CD14-positive monocyte (primary cell): ENCODE results near the gene NASP. TPM values are rescaled to one million over a fixed set of nuclear protein-coding genes. Genes with fewer than 3 reads are reported as not detected.

Experiments
- DNase-seq, 3 donors: peaks; one replicate each; pipeline ENCODE4 v3.0.0-alpha.2; 2011 to 2022
- H2AFZ ChIP-seq: 2 replicates; pipeline ENCODE4 v1.6.0; 2012; ENCODE audit warnings: mild to moderate bottlenecking, low read depth, low read length, inconsistent platforms; ENCODE audit not compliant: insufficient read depth, poor library complexity, severe bottlenecking
- H3K27ac ChIP-seq, 2 donors: 1 replicate in 1 of 2; 2 replicates in 1 of 2; pipeline ENCODE4 v1.5.1; 2012 to 2013; ENCODE audit warnings: low read length in 2 of 2, control low read depth in 1 of 2, inconsistent platforms in 1 of 2, low read depth in 1 of 2, mild to moderate bottlenecking in 1 of 2
- H3K27me3 ChIP-seq, 2 donors: one replicate each; pipeline versions ENCODE4 v1.6.0 to v1.6.1; 2011 to 2013; ENCODE audit warnings: low read length in 2 of 2; ENCODE audit not compliant: control insufficient read depth in 2 of 2, insufficient read depth in 2 of 2
- H3K36me3 ChIP-seq, 2 donors: replicated peaks in 1 of 2; 1 replicate in 1 of 2; 2 replicates in 1 of 2; pipeline versions ENCODE4 v1.5.1 to v1.6.1; 2012 to 2013; ENCODE audit warnings: low read length in 2 of 2, control low read depth in 1 of 2, inconsistent platforms in 1 of 2, mild to moderate bottlenecking in 1 of 2; ENCODE audit not compliant: insufficient read depth in 2 of 2, control insufficient read depth in 1 of 2
- H3K4me1 ChIP-seq, 2 donors: 1 replicate in 1 of 2; 2 replicates in 1 of 2; pipeline versions ENCODE4 v1.5.1 to v1.6.1; 2012 to 2013; ENCODE audit warnings: low read length in 2 of 2, control low read depth in 1 of 2, inconsistent platforms in 1 of 2, mild to moderate bottlenecking in 1 of 2, moderate library complexity in 1 of 2; ENCODE audit not compliant: insufficient read depth in 2 of 2, control insufficient read depth in 1 of 2
- H3K4me2 ChIP-seq: replicated peaks from 2 replicates; pipeline ENCODE3; 2012; ENCODE audit warnings: low read length, moderate library complexity, mild to moderate bottlenecking; ENCODE audit not compliant: poor library complexity, severe bottlenecking; ENCODE audit errors: extremely low read depth
- H3K4me3 ChIP-seq, 3 experiments: fragments of 200-600 bp in 1 of 3; sonication (generic) in 1 of 3; replicated peaks in 1 of 3; 1 replicate in 2 of 3; 2 replicates in 1 of 3; pipeline ENCODE4 v1.5.1; 2011 to 2013; ENCODE audit warnings: low read length in 3 of 3, mild to moderate bottlenecking in 3 of 3, control low read depth in 2 of 3, low read depth in 2 of 3, inconsistent platforms in 1 of 3, moderate library complexity in 1 of 3
- H3K79me2 ChIP-seq: 2 replicates; pipeline ENCODE4 v1.6.0; 2012; ENCODE audit warnings: mild to moderate bottlenecking, control low read depth, inconsistent platforms, low read length, moderate library complexity; ENCODE audit not compliant: insufficient read depth
- H3K9ac ChIP-seq: 2 replicates; pipeline ENCODE4 v1.6.0; 2017; ENCODE audit warnings: low read length, mild to moderate bottlenecking; ENCODE audit not compliant: insufficient read depth, poor library complexity, severe bottlenecking
- H3K9me3 ChIP-seq, 2 donors: replicated peaks in 1 of 2; 1 replicate in 1 of 2; 2 replicates in 1 of 2; pipeline versions ENCODE4 v1.5.1 to v1.6.1; 2012 to 2013; ENCODE audit warnings: low read length in 2 of 2, control low read depth in 1 of 2; ENCODE audit not compliant: control insufficient read depth in 1 of 2, insufficient read depth in 1 of 2
- H4K20me1 ChIP-seq: 2 replicates; pipeline ENCODE4 v1.6.0; 2012; ENCODE audit warnings: mild to moderate bottlenecking, low read length, control low read depth, moderate library complexity; ENCODE audit not compliant: insufficient read depth
- H3K27ac Mint-ChIP-seq, 7 donors: one replicate each; pipeline ENCODE4 v1.8.0; 2020; ENCODE audit warnings: mild to moderate bottlenecking in 7 of 7, mixed read lengths in 7 of 7, moderate library complexity in 6 of 7, inconsistent platforms in 2 of 7
- H3K27me3 Mint-ChIP-seq, 3 donors: one replicate each; pipeline ENCODE4 v1.8.0; 2021 to 2022; ENCODE audit warnings: low read depth in 3 of 3, mild to moderate bottlenecking in 3 of 3, mixed read lengths in 3 of 3, moderate library complexity in 3 of 3, inconsistent platforms in 1 of 3
- H3K36me3 Mint-ChIP-seq, 2 donors: one replicate each; pipeline ENCODE4 v1.8.0; 2020; ENCODE audit warnings: mixed read lengths in 2 of 2, inconsistent platforms in 1 of 2, mild to moderate bottlenecking in 1 of 2
- H3K4me1 Mint-ChIP-seq: one replicate; pipeline ENCODE4 v1.8.0; 2020; ENCODE audit warnings: mild to moderate bottlenecking, mixed read lengths
- H3K4me3 Mint-ChIP-seq, 2 donors: one replicate each; pipeline ENCODE4 v1.8.0; 2020; ENCODE audit warnings: mild to moderate bottlenecking in 2 of 2, mixed read lengths in 2 of 2, moderate library complexity in 1 of 2
- H3K9me3 Mint-ChIP-seq, 7 donors: one replicate each; pipeline ENCODE4 v1.8.0; 2020 to 2022; ENCODE audit warnings: mixed read lengths in 7 of 7, mild to moderate bottlenecking in 6 of 7, moderate library complexity in 6 of 7, inconsistent platforms in 2 of 7
- CTCF ChIP-seq: fragments of 200-600 bp; IDR thresholded peaks from one replicate; pipeline ENCODE4 v1.8.0; 2022; ENCODE audit warnings: antibody characterized with exemption, mild to moderate bottlenecking
- WGBS: methylation state at CpG from one replicate; pipeline ENCODE4 v1.1.5; 2013; ENCODE audit warnings: missing lambda C conversion rate; ENCODE audit not compliant: insufficient coverage; 5-methylcytosine and 5-hydroxymethylcytosine counted together
- intact Hi-C, 2 donors: fragments of 100-400 bp; cut with micrococcal nuclease; formaldehyde crosslinking; loops; one replicate each; pipeline versions ENCODE4 v1.15.0 to v1.15.1; 2023
- polyA plus RNA-seq, 3 donors: library from polyadenylated mRNA; depleted of rRNA in 1 of 3; unstranded in 2 of 3; stranded (reverse) in 1 of 3; fragments of 300-500 nt in 2 of 3; fragments of >200 nt in 1 of 3; fragmentation: Illumina TruSeq in 2 of 3; gene quantifications; 1 replicate in 2 of 3; 2 replicates in 1 of 3; pipeline ENCODE4 v1.2.3, GENCODE V29; 2012 to 2021

NASP gene
- polyA plus RNA-seq, 3 donors: 24.4 to 44.6 (median 27.5) TPM

DNA sequence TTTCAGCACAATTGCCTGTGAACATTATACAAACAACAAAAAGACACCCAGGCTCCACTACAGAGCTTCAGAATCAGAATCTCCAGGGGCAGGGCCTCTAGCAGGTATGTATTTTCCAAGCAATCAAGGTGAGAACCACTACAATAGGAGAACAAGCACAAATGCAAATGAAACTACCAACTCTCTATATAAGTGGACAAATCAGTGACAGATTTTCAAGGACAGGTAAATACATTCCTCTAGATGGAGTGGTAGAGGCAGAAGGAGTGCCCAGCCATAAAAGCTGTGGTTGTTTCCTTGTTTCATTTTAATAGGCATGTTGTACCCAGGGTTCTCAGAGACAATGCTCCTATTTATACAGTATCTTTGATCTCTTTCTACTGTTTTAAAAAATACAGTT, 60.1 kb downstream of the NASP start:
- Histone ChIP-seq H4K20me1 (peaks cover 84% of the 10 kb centered on the region), H2AFZ (no peak overlapping the region), H3K4me2 (no peak overlapping the region), H3K4me1 (peaks cover 7 to 8% of the 10 kb centered on the region in 2 donors), H3K27me3 (no peaks in the 10 kb centered on the region), H3K4me3 (no peak overlapping the region), H3K79me2 (peaks cover 46% of the 10 kb centered on the region), H3K9me3 (no peaks in the 10 kb centered on the region), H3K27ac (peak overlapping the region in 1 of 2 donors; percentile 1), H3K9ac (no peak overlapping the region), H3K36me3 (peaks cover 42 to 82% of the 10 kb centered on the region in 2 donors)
- H3K4me1 Mint-ChIP-seq: peaks cover 13% of the 10 kb centered on the region
- no peaks in the 10 kb centered on the region for H3K27me3 Mint-ChIP-seq
- no peak for TF ChIP-seq CTCF
- intact Hi-C loops: no loop called here
- peaks cover 44 to 45% of the 10 kb centered on the region in 2 donors for H3K36me3 Mint-ChIP-seq
- no peak for DNase-seq
- no peaks in the 10 kb centered on the region for H3K9me3 Mint-ChIP-seq
- no peak overlapping the region for H3K4me3 Mint-ChIP-seq
- H3K27ac Mint-ChIP-seq: peak overlapping the region in 1 of 7 donors; percentile 26

DNA sequence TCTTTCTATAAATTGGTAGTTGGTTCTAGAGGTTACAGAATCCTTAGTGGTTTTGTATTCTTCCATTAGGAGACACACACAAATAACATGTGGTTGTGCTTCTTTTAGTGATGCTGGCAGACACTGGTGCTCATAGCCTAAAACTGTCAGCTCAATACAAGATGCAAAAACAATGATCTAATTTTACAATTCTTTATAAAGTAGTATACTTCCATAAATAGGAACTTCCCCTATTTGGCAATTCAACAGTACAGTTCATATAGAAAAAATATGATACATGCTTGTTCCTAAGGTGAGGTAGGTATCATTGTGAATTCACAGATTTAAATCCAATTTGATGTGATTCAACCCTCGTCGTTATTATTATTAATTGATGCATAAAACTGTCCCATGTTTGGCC, 60.8 kb downstream of the NASP start:
- H3K4me2 ChIP-seq: no peak overlapping the region
- peaks cover 86% of the 10 kb centered on the region for H4K20me1 ChIP-seq
- no peak overlapping the region for H3K9ac ChIP-seq
- H3K27ac ChIP-seq: peak overlapping the region in 1 of 2 donors; percentile 37
- no CpG with 5 or more reads among the region's 2 CpGs for WGBS
- H2AFZ ChIP-seq: no peak overlapping the region
- peaks cover 7 to 8% of the 10 kb centered on the region in 2 donors for H3K4me1 ChIP-seq
- no peak for DNase-seq
- no peak for TF ChIP-seq CTCF
- Mint-ChIP-seq H3K27me3 (no peaks in the 10 kb centered on the region), H3K36me3 (peaks cover 50 to 51% of the 10 kb centered on the region in 2 donors), H3K4me3 (no peak overlapping the region), H3K4me1 (peaks cover 13% of the 10 kb centered on the region), H3K9me3 (no peaks in the 10 kb centered on the region), H3K27ac (no peak overlapping the region)
- H3K4me3 ChIP-seq: no peak overlapping the region
- H3K9me3 ChIP-seq: no peaks in the 10 kb centered on the region
- peaks cover 42 to 83% of the 10 kb centered on the region in 2 donors for H3K36me3 ChIP-seq
- H3K79me2 ChIP-seq: peaks cover 50% of the 10 kb centered on the region
- no peaks in the 10 kb centered on the region for H3K27me3 ChIP-seq
- intact Hi-C loops: no loop called here
